Measurements from ENCODE around the gene WDR5. TPM values are rescaled to one million over a fixed set of nuclear protein-coding genes. Genes with fewer than 3 reads are reported as not detected.

The WDR5 gene
- total and polyA plus RNA-seq, 3 experiments from 2014 or later = 16.4 to 64.3 (median 62.2) TPM

DNA sequence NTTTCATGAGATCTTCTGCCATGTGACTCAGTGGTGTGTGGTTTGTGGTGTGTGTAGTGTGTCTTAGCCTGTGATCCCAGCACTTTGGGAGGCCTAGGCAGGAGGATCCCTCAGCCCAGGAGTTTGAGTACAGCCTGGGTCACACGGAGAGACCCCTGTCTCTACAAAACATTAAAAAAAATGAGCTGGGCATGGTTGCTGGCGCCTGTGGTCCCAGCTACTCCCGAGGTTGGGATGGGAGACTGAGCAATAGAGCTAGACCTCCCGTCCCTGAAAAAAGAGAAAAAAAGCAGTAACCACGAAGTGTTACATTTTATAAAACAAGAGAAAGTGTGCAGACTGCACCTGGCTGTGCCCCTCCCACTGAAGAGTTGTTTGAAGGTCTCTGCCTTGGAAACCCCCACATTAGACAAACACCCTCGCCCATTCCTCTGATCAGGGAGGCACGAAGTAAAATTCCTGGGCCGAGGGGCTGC, 49.7 kb downstream of the WDR5 start:
- H3K27ac ChIP-seq (ENCODE audit: low read depth, low read length) = no peak overlapping the region
- no peaks in the 10 kb centered on the region for H3K27me3 Mint-ChIP-seq
- no peaks in the 10 kb centered on the region for H3K27me3 ChIP-seq (ENCODE audit: insufficient read depth, low read length, poor library complexity, severe bottlenecking)
- no peaks in the 10 kb centered on the region for H3K9me3 ChIP-seq (ENCODE audit: low read length)
- H3K36me3 Mint-ChIP-seq = peaks cover 0 to 3% (median 0%) of the 10 kb centered on the region in 3 donors
- DNase-seq = peak in 3 of 5 donors; percentile 45 to 59 (median 48)
- no peak overlapping the region for H3K4me3 ChIP-seq (ENCODE audit: low read length)
- H3K36me3 ChIP-seq (ENCODE audit: insufficient read depth, low read length) = no peaks in the 10 kb centered on the region
- peaks cover 28% of the 10 kb centered on the region for H3K4me1 ChIP-seq (ENCODE audit: insufficient read depth, low read length)
- peaks cover 32 to 40% (median 38%) of the 10 kb centered on the region in 3 donors for H3K4me1 Mint-ChIP-seq
- peak overlapping the region; percentile 78 to 95 (median 82) for H3K27ac Mint-ChIP-seq
- H3K9me3 Mint-ChIP-seq = peaks cover 0 to 2% (median 0%) of the 10 kb centered on the region in 5 donors
- ChIA-PET POLR2A (no interaction called here), CTCF (interaction anchor here (2.5 kb wide), 1 partner anchor 15 kb away, joined by 8 read pairs; no protein-coding TSS in a partner anchor)
- peak overlapping the region in 6 of 7 donors; percentile 8 to 79 (median 58) for H3K4me3 Mint-ChIP-seq

DNA sequence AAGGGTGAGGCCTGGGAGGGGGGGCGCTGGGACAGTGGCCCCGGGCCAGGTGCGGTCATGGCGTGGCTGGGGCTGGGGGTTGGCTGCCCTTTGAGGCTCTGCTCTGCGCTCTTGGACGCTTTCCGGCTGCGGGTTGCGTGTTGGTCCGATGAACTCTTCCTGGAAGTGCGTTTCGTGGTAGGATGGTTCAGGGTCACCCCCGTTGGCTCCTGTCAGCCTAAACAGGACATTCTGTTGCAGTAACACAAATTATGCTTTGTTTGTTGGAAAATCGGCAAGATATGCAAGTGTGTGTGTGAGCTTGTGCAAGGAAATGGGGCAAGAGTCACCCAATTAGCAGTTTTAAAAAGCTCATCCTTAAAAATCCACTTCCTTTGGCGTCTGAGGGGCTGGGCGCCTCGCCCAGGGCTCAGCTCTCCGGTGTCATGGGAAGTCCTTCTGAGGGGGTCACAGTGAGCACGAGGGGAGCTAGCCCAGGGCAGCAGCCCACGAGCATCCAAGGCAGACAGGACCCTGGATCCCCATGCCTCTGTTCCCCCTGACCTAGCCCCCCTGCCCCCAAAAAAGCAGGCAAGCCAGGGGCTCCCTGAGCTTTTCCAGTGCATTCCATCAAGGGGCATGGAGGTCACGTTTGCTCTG, 50.7 kb downstream of the WDR5 start:
- no peaks in the 10 kb centered on the region for H3K9me3 ChIP-seq (ENCODE audit: low read length)
- ChIA-PET CTCF (interaction anchor here (2.5 kb wide), 1 partner anchor 16 kb away, joined by 8 read pairs; no protein-coding TSS in a partner anchor), POLR2A (no interaction called here)
- peaks cover 0 to 3% (median 0%) of the 10 kb centered on the region in 3 donors for H3K36me3 Mint-ChIP-seq
- no peaks in the 10 kb centered on the region for H3K27me3 Mint-ChIP-seq
- H3K4me3 ChIP-seq (ENCODE audit: low read length) = no peak overlapping the region
- DNase-seq = peak in 1 of 5 donors; percentile 40
- H3K27ac Mint-ChIP-seq = peak overlapping the region in 3 of 8 donors; percentile 60 to 95 (median 76)
- H3K9me3 Mint-ChIP-seq = peaks cover 0 to 2% (median 0%) of the 10 kb centered on the region in 5 donors
- H3K4me1 Mint-ChIP-seq = peaks cover 25 to 30% (median 28%) of the 10 kb centered on the region in 3 donors
- H3K27me3 ChIP-seq (ENCODE audit: insufficient read depth, low read length, poor library complexity, severe bottlenecking) = no peaks in the 10 kb centered on the region
- peak overlapping the region in 3 of 7 donors; percentile 24 to 34 (median 30) for H3K4me3 Mint-ChIP-seq
- no peak overlapping the region for H3K27ac ChIP-seq (ENCODE audit: low read depth, low read length)
- H3K4me1 ChIP-seq (ENCODE audit: insufficient read depth, low read length) = peaks cover 23% of the 10 kb centered on the region
- H3K36me3 ChIP-seq (ENCODE audit: insufficient read depth, low read length) = no peaks in the 10 kb centered on the region

DNA sequence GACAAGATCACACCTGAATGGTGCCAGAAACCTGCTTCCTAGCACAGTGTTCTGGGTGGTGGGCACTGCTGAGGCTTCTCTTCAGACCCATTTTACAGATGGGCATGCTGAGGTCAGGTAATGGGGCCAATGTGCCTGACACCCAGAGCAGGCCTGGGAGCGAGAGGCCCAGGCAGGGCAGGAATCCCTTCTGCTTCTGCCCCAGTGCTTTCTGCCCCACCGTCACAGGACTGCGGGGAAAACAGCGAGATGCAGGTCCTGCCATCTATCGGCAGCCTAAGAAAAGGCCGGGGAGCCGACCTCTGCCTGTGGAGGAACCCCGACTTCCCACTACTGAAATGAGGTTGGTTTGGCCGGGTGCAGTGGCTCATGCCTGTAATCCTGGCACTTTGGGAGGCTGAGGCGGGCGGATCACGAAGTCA, 51.2 kb downstream of the WDR5 start:
- H3K27ac Mint-ChIP-seq = no peak overlapping the region
- no peak overlapping the region for H3K4me3 Mint-ChIP-seq
- H3K4me1 Mint-ChIP-seq = peaks cover 19 to 28% (median 23%) of the 10 kb centered on the region in 3 donors
- H3K36me3 Mint-ChIP-seq = peaks cover 0 to 3% (median 0%) of the 10 kb centered on the region in 3 donors
- Histone ChIP-seq H3K36me3 (ENCODE audit: insufficient read depth, low read length) (no peaks in the 10 kb centered on the region), H3K4me1 (ENCODE audit: insufficient read depth, low read length) (peaks cover 18% of the 10 kb centered on the region), H3K27me3 (ENCODE audit: insufficient read depth, low read length, poor library complexity, severe bottlenecking) (no peaks in the 10 kb centered on the region), H3K4me3 (ENCODE audit: low read length) (no peak overlapping the region), H3K9me3 (ENCODE audit: low read length) (no peaks in the 10 kb centered on the region), H3K27ac (ENCODE audit: low read depth, low read length) (no peak overlapping the region)
- peaks cover 0 to 2% (median 0%) of the 10 kb centered on the region in 5 donors for H3K9me3 Mint-ChIP-seq
- ChIA-PET POLR2A (no interaction called here), CTCF (interaction anchor here (2.5 kb wide), 1 partner anchor 16 kb away, joined by 8 read pairs; no protein-coding TSS in a partner anchor)
- peaks cover 0 to 1% of the 10 kb centered on the region in 2 donors for H3K27me3 Mint-ChIP-seq
- DNase-seq = peak in 1 of 5 donors; percentile 43

DNA sequence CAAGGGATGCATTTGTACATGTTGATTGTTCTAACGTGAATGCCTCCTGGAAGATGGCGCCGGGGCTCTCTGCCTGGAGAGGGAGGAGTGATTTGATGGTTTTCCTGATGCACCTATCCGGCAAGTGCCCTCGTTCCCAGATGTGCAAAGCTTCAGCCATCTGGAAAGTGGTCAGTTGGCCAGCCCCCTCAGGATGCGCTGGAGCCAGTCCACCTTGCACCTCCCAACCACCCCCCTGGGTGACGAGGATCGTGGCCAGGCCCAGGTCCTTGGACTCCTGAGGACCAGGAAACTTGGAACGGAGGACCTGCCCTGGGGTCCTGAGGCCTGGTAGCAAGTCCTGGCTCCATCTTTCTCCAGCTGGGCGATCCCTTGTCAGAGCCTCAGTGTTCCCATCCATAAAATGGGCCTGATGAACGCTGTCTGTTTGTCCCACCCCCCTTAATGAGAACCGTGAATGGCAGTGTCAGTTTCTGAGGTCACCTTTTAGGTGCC, 52.1 kb downstream of the WDR5 start:
- no peaks in the 10 kb centered on the region for H3K27me3 ChIP-seq (ENCODE audit: insufficient read depth, low read length, poor library complexity, severe bottlenecking)
- peaks cover 9% of the 10 kb centered on the region for H3K4me1 ChIP-seq (ENCODE audit: insufficient read depth, low read length)
- no peak overlapping the region for H3K4me3 ChIP-seq (ENCODE audit: low read length)
- H3K27me3 Mint-ChIP-seq = peaks cover 0 to 1% of the 10 kb centered on the region in 2 donors
- CTCF ChIA-PET = interaction anchor here (2.5 kb wide), 1 partner anchor 17 kb away, joined by 8 read pairs; no protein-coding TSS in a partner anchor
- POLR2A ChIA-PET = no interaction called here
- peak overlapping the region in 1 of 8 donors; percentile 47 for H3K27ac Mint-ChIP-seq
- peak in 1 of 5 donors; percentile 39 for DNase-seq
- no peak overlapping the region for H3K27ac ChIP-seq (ENCODE audit: low read depth, low read length)
- peaks cover 11 to 20% (median 15%) of the 10 kb centered on the region in 3 donors for H3K4me1 Mint-ChIP-seq
- no peak overlapping the region for H3K4me3 Mint-ChIP-seq
- no peaks in the 10 kb centered on the region for H3K36me3 Mint-ChIP-seq
- H3K9me3 Mint-ChIP-seq = no peaks in the 10 kb centered on the region
- no peaks in the 10 kb centered on the region for H3K9me3 ChIP-seq (ENCODE audit: low read length)
- no peaks in the 10 kb centered on the region for H3K36me3 ChIP-seq (ENCODE audit: insufficient read depth, low read length)

DNA sequence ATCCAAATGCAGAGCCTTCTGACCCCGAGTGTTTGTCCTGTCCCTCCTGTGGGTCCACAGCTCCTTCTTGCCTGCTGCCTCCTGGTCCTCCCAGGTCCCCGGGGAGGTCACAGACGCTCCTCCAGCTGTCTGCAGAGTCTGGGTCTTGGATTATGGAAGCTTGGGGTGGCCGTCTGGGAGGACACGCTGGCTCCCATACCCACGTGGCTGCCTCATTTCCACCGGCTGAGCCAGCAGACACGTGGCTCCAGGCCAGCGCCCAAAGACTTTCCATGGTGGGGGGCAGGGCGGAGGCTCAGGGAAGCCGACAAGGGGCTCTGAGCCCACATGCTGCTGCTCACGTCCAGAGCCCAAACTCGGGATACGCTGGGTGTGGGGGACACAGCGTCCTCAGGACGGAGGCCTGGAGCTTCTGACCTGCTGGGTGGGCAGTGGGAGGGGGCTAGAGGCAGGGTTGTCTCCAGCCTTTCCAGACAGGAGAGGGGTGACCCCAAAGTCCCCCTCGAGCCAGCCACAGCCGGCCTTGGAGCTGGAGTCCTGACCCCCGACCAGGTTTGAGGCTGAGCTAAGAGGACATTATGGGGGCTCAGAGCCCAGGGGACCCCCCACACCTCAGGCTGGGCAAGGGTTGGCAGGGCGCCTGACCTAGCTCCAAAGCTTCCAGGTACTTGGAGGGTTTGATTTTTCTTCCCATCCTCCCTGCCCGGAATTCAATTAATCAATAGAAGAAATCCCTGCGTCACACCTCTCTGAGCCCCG, 52.7 kb downstream of the WDR5 start:
- no peak overlapping the region for H3K4me3 ChIP-seq (ENCODE audit: low read length)
- Mint-ChIP-seq H3K4me1 (peaks cover 11 to 19% (median 14%) of the 10 kb centered on the region in 3 donors), H3K4me3 (no peak overlapping the region), H3K27ac (peak overlapping the region in 3 of 8 donors; percentile 4 to 29 (median 13)), H3K27me3 (peaks cover 0 to 1% of the 10 kb centered on the region in 2 donors), H3K9me3 (no peaks in the 10 kb centered on the region), H3K36me3 (no peaks in the 10 kb centered on the region)
- H3K9me3 ChIP-seq (ENCODE audit: low read length) = no peaks in the 10 kb centered on the region
- no peaks in the 10 kb centered on the region for H3K36me3 ChIP-seq (ENCODE audit: insufficient read depth, low read length)
- ChIA-PET CTCF (no interaction called here), POLR2A (no interaction called here)
- H3K27me3 ChIP-seq (ENCODE audit: insufficient read depth, low read length, poor library complexity, severe bottlenecking) = no peaks in the 10 kb centered on the region
- H3K4me1 ChIP-seq (ENCODE audit: insufficient read depth, low read length) = peaks cover 8% of the 10 kb centered on the region
- DNase-seq = peak in 1 of 5 donors; percentile 22
- H3K27ac ChIP-seq (ENCODE audit: low read depth, low read length) = no peak overlapping the region

DNA sequence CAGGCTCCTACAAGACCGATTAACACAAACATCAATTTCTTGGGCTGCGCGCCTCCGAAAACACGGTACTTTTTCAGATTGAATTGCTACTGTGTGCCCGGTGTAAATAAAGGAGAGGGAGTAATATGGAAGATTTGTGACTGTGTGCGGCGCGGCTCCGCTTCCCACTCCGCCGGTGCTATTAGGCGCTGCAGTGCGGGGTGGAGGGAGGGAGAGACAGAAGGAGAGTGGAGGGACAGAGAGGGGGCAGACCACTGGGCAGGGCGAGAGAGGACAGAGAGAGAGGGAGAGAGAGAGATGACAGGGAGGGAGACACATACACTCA, 53.2 kb downstream of the WDR5 start:
- H3K4me1 ChIP-seq (ENCODE audit: insufficient read depth, low read length) = peaks cover 8% of the 10 kb centered on the region
- Mint-ChIP-seq H3K27me3 (peaks cover 0 to 1% of the 10 kb centered on the region in 2 donors), H3K9me3 (no peaks in the 10 kb centered on the region), H3K27ac (peak overlapping the region in 5 of 8 donors; percentile 4 to 85 (median 29)), H3K36me3 (no peaks in the 10 kb centered on the region), H3K4me3 (no peak overlapping the region), H3K4me1 (peaks cover 11 to 19% (median 14%) of the 10 kb centered on the region in 3 donors)
- H3K4me3 ChIP-seq (ENCODE audit: low read length) = no peak overlapping the region
- H3K36me3 ChIP-seq (ENCODE audit: insufficient read depth, low read length) = no peaks in the 10 kb centered on the region
- POLR2A ChIA-PET = no interaction called here
- CTCF ChIA-PET = no interaction called here
- no peaks in the 10 kb centered on the region for H3K27me3 ChIP-seq (ENCODE audit: insufficient read depth, low read length, poor library complexity, severe bottlenecking)
- H3K9me3 ChIP-seq (ENCODE audit: low read length) = no peaks in the 10 kb centered on the region
- no peak overlapping the region for H3K27ac ChIP-seq (ENCODE audit: low read depth, low read length)
- DNase-seq = peak in 1 of 5 donors; percentile 27

DNA sequence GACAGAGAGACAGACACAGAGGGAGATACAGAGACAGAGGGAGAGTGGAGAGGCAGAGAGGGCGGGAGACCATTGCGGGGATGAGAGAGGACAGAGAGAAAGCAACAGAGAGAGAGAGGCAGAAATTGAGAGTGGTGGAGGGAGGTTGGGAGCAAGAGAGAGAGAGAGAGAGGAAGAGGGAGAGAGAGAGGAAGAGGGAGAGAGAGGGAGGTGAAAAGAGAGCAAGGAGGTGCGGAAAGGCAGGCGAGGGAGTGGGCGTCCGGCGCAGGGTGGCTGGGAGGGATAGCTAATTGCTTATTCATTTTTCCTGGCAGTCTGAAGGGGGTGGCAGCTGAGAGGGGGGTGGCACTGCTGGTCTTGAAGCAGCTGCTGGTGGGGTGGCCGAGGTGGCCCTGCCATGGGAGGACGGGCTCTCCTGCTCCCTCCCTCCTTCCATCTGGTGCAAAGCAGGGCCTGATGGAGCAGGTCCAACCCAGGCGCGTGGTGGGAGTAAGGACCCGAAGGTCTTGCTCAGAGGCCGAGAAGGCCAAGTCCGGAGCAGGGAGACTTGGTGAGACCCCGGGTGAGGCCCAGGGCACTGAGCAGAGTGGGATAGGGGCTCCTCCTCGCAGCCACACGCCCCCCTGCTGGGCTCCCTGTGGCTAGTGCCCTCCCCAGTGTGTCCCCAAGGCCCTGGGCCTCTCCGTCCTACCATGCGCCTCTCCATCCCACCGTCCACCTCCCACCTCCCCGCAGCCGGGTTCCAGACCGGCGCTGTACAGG, 53.8 kb downstream of the WDR5 start:
- H3K9me3 Mint-ChIP-seq = no peaks in the 10 kb centered on the region
- DNase-seq = peak in 1 of 5 donors; percentile 27
- Histone ChIP-seq H3K36me3 (ENCODE audit: insufficient read depth, low read length) (no peaks in the 10 kb centered on the region), H3K9me3 (ENCODE audit: low read length) (no peaks in the 10 kb centered on the region), H3K27ac (ENCODE audit: low read depth, low read length) (no peak overlapping the region), H3K4me3 (ENCODE audit: low read length) (no peak overlapping the region), H3K4me1 (ENCODE audit: insufficient read depth, low read length) (peaks cover 8% of the 10 kb centered on the region), H3K27me3 (ENCODE audit: insufficient read depth, low read length, poor library complexity, severe bottlenecking) (no peaks in the 10 kb centered on the region)
- H3K4me3 Mint-ChIP-seq = no peak overlapping the region
- peaks cover 12 to 19% (median 14%) of the 10 kb centered on the region in 3 donors for H3K4me1 Mint-ChIP-seq
- ChIA-PET CTCF (no interaction called here), POLR2A (no interaction called here)
- peak overlapping the region in 4 of 8 donors; percentile 4 to 85 (median 60) for H3K27ac Mint-ChIP-seq
- no peaks in the 10 kb centered on the region for H3K36me3 Mint-ChIP-seq
- peaks cover 0 to 1% of the 10 kb centered on the region in 2 donors for H3K27me3 Mint-ChIP-seq

All from CD8-positive, alpha-beta memory T cell (primary cell).